Hepatocyte (in vitro differentiated cells): Measurements from ENCODE around the gene MDP1. TPM values are rescaled to one million over a fixed set of nuclear protein-coding genes. Genes with fewer than 3 reads are reported as not detected.

ENCODE experiments used
- DNase-seq: peaks from one replicate; pipeline ENCODE4 v3.0.0-alpha.2; 2016; ENCODE audit warnings: low spot score
- H2AFZ ChIP-seq: fragments of 200-600 bp; sonication (generic); 2 replicates; pipeline ENCODE4 v1.6.0; 2016; ENCODE audit warnings: antibody characterized with exemption, mild to moderate bottlenecking
- H3K27ac ChIP-seq: fragments of 200-600 bp; sonication (generic); 2 replicates; pipeline ENCODE4 v1.5.1; 2016; ENCODE audit warnings: mild to moderate bottlenecking
- H3K27me3 ChIP-seq: fragments of 200-600 bp; sonication (generic); 2 replicates; pipeline ENCODE4 v1.6.1; 2016
- H3K36me3 ChIP-seq: fragments of 200-600 bp; sonication (generic); replicated peaks from 2 replicates; pipeline ENCODE4 v1.5.1; 2016; ENCODE audit warnings: low read depth; ENCODE audit not compliant: insufficient read depth
- H3K4me1 ChIP-seq: fragments of 200-600 bp; sonication (generic); 2 replicates; pipeline ENCODE4 v1.5.1; 2016; ENCODE audit warnings: mild to moderate bottlenecking, moderate library complexity; ENCODE audit not compliant: insufficient read depth
- H3K4me2 ChIP-seq: fragments of 200-600 bp; sonication (generic); 2 replicates; pipeline ENCODE4 v1.6.0; 2016
- H3K4me3 ChIP-seq: fragments of 200-600 bp; sonication (generic); 2 replicates; pipeline ENCODE4 v1.5.1; 2016; ENCODE audit warnings: mild to moderate bottlenecking
- H3K79me2 ChIP-seq: fragments of 200-600 bp; sonication (generic); 2 replicates; pipeline ENCODE4 v1.6.0; 2017; ENCODE audit warnings: mild to moderate bottlenecking
- H3K9me2 ChIP-seq: fragments of 200-600 bp; sonication (generic); replicated peaks from 2 replicates; pipeline ENCODE4 v1.6.0; 2017; ENCODE audit warnings: mild to moderate bottlenecking; ENCODE audit not compliant: insufficient read depth
- H3K9me3 ChIP-seq: fragments of 200-600 bp; sonication (generic); 2 replicates; pipeline ENCODE4 v1.5.1; 2016; ENCODE audit warnings: low read depth, mild to moderate bottlenecking
- H4K20me1 ChIP-seq: fragments of 200-600 bp; sonication (generic); 2 replicates; pipeline ENCODE4 v1.6.0; 2016; ENCODE audit warnings: mild to moderate bottlenecking; ENCODE audit not compliant: insufficient read depth, poor library complexity, severe bottlenecking
- CTCF ChIP-seq: fragments of 200-600 bp; sonication (generic); IDR thresholded peaks from 2 replicates; pipeline ENCODE4 v1.5.1; 2016; ENCODE audit warnings: antibody characterized with exemption, mild to moderate bottlenecking; ENCODE audit not compliant: poor library complexity
- EZH2 ChIP-seq: fragments of 200-600 bp; sonication (generic); IDR thresholded peaks from 2 replicates; pipeline ENCODE4 v1.6.1; 2016; ENCODE audit warnings: antibody characterized with exemption, mild to moderate bottlenecking, borderline replicate concordance
- EZH2phosphoT487 ChIP-seq: fragments of 200-600 bp; sonication (generic); IDR thresholded peaks from one replicate; pipeline ENCODE4 v1.6.1; 2018; ENCODE audit warnings: antibody characterized with exemption, mild to moderate bottlenecking, low read depth, moderate library complexity; ENCODE audit not compliant: unreplicated experiment, severe bottlenecking
- WGBS: methylation state at CpG from one replicate; pipeline ENCODE4 v1.1.6; 2016; ENCODE audit warnings: low lambda C conversion rate; ENCODE audit errors: missing lambda C conversion rate; 5-methylcytosine and 5-hydroxymethylcytosine counted together
- polyA plus RNA-seq: library from polyadenylated mRNA; unstranded; fragments of >200 nt; fragmentation: Nextera tagmentation; extraction: Ambion mirVana; gene quantifications from 2 replicates; pipeline ENCODE4 v1.2.1, GENCODE V29; 2016
- total RNA-seq: library from RNA; depleted of rRNA; stranded (reverse); fragments of >200 nt; gene quantifications from 2 replicates; pipeline ENCODE4 v1.2.3, GENCODE V29; 2014

Gene MDP1
- total and polyA plus RNA-seq, 2 experiments from 2014 or later, result 8.0 to 16.1 TPM

DNA sequence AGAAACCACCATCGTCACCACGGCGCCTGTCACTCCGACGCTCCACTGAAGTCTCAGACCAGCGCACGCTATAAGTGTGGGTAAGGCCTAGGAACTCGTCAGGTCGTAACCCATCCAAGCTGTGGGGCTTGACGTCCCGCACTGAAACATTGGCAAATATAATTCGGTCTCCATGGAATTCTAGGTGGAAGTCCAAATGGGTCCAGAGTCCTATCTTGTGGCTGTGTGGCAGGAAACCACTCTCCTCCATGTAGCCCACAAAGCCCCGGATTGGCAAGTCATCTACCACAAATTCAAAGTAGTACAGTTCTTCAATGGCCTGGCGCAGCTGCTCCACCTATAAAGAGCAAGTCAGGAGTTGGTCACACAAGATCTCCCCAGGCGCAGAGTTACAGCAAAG, 22.9 kb downstream of the MDP1 start:
- TF ChIP-seq EZH2phosphoT487 (no peak), CTCF (no peak), EZH2 (no peak)
- DNase-seq, result no peak
- H3K9me2 ChIP-seq, result no peaks in the 10 kb centered on the region
- H3K27ac ChIP-seq, result no peak overlapping the region
- H3K27me3 ChIP-seq, result no peaks in the 10 kb centered on the region
- no peaks in the 10 kb centered on the region for H3K9me3 ChIP-seq
- 97% methylated on average over 15 of the region's 15 CpGs for WGBS
- H2AFZ ChIP-seq, result no peak overlapping the region
- no peak overlapping the region for H3K4me3 ChIP-seq
- peaks cover 14% of the 10 kb centered on the region for H3K4me1 ChIP-seq
- H3K36me3 ChIP-seq, result no peaks in the 10 kb centered on the region
- H4K20me1 ChIP-seq, result no peaks in the 10 kb centered on the region
- H3K79me2 ChIP-seq, result peaks cover 48% of the 10 kb centered on the region
- H3K4me2 ChIP-seq, result no peak overlapping the region

DNA sequence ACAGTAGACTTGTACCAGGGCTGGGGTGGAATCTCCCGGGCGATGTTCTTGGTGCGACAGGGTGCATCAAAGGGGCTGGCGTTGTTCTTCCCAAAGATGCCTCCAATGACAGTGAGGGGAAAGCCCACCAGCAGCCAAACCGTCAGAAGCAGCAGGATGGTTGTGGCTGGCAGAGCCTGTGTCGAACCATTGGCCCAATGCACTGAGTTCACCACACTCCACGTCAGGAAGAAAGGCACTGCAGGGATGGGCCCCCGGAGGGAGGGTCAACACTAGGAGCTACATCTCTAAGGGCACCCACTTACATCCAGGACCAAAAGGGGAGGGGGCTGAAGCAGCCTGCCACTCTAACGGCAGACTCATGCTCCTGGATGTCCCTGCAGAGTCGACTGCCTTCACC, 25.4 kb downstream of the MDP1 start:
- Histone ChIP-seq H3K4me2 (no peak overlapping the region), H3K27ac (no peak overlapping the region), H3K36me3 (no peaks in the 10 kb centered on the region), H3K27me3 (no peaks in the 10 kb centered on the region), H4K20me1 (no peaks in the 10 kb centered on the region), H3K4me1 (peaks cover 14% of the 10 kb centered on the region), H3K79me2 (peaks cover 46% of the 10 kb centered on the region), H2AFZ (no peak overlapping the region), H3K9me3 (no peaks in the 10 kb centered on the region), H3K4me3 (no peak overlapping the region), H3K9me2 (no peaks in the 10 kb centered on the region)
- no peak for DNase-seq
- TF ChIP-seq CTCF (no peak), EZH2 (no peak), EZH2phosphoT487 (no peak)
- WGBS, result 96% methylated on average over 10 of the region's 10 CpGs

DNA sequence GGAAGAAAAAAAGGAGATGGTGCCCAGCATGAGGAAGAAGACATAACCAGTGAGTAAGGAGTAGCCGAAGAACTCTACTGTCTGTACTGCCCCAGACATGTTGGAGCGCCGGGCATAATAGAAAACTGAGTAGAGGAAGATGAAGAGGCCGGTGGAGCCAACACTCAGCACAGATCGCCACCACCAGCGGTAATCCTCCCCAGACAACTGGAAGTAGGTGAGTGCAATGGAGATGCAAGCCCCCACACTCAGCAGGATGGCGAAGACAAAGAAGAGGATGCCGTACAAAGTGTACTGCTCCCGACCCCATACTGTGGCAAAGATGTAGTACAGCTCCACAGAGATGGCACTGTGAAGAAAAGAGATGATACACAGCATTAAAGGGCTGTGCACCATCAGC, 26.4 kb downstream of the MDP1 start:
- Histone ChIP-seq H2AFZ (peak overlapping the region; percentile 34), H3K27ac (peak overlapping the region; percentile 66), H3K4me3 (no peak overlapping the region), H3K36me3 (no peaks in the 10 kb centered on the region), H3K4me1 (peaks cover 8% of the 10 kb centered on the region), H3K27me3 (no peaks in the 10 kb centered on the region), H3K9me2 (no peaks in the 10 kb centered on the region), H3K4me2 (peak overlapping the region; percentile 74), H4K20me1 (no peaks in the 10 kb centered on the region), H3K9me3 (no peaks in the 10 kb centered on the region), H3K79me2 (peaks cover 38% of the 10 kb centered on the region)
- WGBS, result 96% methylated on average over 9 of the region's 9 CpGs
- no peak for DNase-seq
- no peak for TF ChIP-seq EZH2phosphoT487
- no peak for TF ChIP-seq EZH2

DNA sequence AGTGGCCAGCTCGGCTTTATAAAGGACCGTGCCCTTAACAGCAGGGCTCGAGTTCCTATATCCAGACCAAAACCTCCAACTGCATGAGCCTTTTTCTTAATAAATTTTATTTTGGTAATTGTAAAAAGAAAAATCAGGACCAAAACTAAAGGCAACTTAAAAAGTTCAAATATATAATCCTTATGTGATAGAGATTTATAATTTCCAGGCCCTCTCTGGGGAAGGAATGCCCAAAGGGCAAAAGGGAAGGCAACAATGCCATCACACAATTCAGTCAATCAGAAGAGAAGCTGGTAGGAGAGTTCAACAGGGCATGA, 26.8 kb downstream of the MDP1 start:
- H3K79me2 ChIP-seq, result peaks cover 33% of the 10 kb centered on the region
- H4K20me1 ChIP-seq, result no peaks in the 10 kb centered on the region
- H2AFZ ChIP-seq, result peak overlapping the region; percentile 34
- TF ChIP-seq CTCF (no peak), EZH2 (no peak)
- H3K4me1 ChIP-seq, result peaks cover 5% of the 10 kb centered on the region
- peak overlapping the region; percentile 66 for H3K27ac ChIP-seq
- DNase-seq, result no peak
- peak overlapping the region; percentile 74 for H3K4me2 ChIP-seq
- H3K4me3 ChIP-seq, result no peak overlapping the region
- H3K9me2 ChIP-seq, result no peaks in the 10 kb centered on the region
- H3K9me3 ChIP-seq, result no peaks in the 10 kb centered on the region
- no peaks in the 10 kb centered on the region for H3K27me3 ChIP-seq
- H3K36me3 ChIP-seq, result no peaks in the 10 kb centered on the region
- 5% methylated on average over 3 of the region's 3 CpGs for WGBS
